Mononuclear cell (primary cell): Measurements from ENCODE around the gene HNF1B. TPM values are rescaled to one million over a fixed set of nuclear protein-coding genes. Genes with fewer than 3 reads are reported as not detected.

Experiments used
- H3K27me3 ChIP-seq: 2 replicates; pipeline ENCODE4 v1.6.0; 2011; ENCODE audit warnings: low read length, control low read depth; ENCODE audit not compliant: insufficient read depth
- H3K4me1 ChIP-seq: 2 replicates; pipeline ENCODE4 v1.5.1; 2011; ENCODE audit warnings: mild to moderate bottlenecking, low read length, control low read depth; ENCODE audit not compliant: insufficient read depth
- H3K4me3 ChIP-seq: 2 replicates; pipeline ENCODE4 v1.5.1; 2011; ENCODE audit warnings: mild to moderate bottlenecking, low read length, moderate library complexity
- H3K9me3 ChIP-seq: 2 replicates; pipeline ENCODE4 v1.5.1; 2011; ENCODE audit warnings: low read depth, mild to moderate bottlenecking, control low read depth, low read length
- total RNA-seq: library from RNA; depleted of rRNA; stranded (reverse); fragments of >200 nt; gene quantifications from one replicate; pipeline ENCODE4 v1.2.3, GENCODE V29; 2012

HNF1B gene
- total RNA-seq, 1 donor: not detected

DNA sequence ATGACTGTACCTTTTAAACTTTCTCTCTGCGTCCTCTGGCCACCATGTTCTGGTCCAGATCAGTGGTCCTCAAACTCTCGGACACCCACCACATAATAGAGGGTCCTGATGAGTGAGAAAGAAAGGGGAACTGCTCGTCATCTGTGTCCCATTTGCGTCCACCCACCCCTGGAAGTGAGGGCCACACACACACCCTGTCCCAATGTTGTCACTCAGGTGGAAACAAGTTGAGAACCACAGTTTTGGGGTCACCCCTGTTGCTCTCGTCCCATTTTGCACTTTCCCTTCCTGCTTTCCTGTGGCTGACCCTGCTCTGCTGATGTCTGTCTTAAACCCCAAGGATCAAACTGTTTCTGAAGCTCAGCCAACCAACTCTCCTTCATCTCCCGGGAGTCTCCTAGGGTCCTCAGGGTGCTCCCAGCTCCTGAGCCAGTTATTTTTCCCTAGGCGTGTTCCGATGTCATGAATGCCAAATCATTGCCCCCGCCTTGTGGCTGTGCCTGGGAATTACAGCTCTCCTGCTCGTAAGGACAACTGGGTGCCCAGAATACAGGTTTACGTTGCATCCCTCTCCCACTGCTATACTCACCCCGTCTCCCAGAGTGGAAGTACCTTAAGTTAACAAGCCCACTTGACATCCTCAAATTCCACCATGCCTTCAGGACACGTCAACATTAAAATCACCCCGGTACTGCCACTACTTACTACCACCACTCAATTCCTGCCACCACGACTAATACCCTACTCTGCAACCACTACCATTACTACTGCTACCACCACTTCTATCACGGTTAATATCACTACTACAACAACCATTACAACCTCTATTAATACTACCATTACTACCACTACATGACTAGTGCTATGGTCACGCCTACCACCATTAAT, 26.0 kb upstream of the HNF1B start:
- H3K4me1 ChIP-seq: peaks cover 23% of the 10 kb centered on the region
- no peak overlapping the region for H3K4me3 ChIP-seq
- H3K27me3 ChIP-seq: no peaks in the 10 kb centered on the region
- no peaks in the 10 kb centered on the region for H3K9me3 ChIP-seq

DNA sequence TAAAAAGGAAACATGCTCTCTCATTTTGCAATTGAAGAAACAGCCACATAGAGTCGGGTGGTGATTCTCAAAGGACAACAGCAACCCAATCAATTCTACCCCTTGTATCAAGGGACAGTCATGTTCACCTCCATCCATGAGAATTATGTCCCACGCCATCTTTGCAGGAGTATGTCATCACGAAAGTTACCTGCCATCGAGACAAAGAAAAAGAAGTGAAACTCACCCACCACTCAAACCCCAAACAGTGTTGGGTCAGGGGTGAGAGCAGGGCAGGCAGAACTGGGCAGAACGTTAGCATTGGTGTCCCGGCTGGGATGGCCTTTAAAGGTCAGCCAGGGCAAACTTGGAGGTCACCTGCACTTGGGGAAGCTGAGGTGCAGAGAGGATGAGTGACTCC, 24.2 kb upstream of the HNF1B start:
- H3K4me3 ChIP-seq: no peak overlapping the region
- H3K27me3 ChIP-seq: no peaks in the 10 kb centered on the region
- H3K4me1 ChIP-seq: peaks cover 24% of the 10 kb centered on the region
- no peaks in the 10 kb centered on the region for H3K9me3 ChIP-seq

DNA sequence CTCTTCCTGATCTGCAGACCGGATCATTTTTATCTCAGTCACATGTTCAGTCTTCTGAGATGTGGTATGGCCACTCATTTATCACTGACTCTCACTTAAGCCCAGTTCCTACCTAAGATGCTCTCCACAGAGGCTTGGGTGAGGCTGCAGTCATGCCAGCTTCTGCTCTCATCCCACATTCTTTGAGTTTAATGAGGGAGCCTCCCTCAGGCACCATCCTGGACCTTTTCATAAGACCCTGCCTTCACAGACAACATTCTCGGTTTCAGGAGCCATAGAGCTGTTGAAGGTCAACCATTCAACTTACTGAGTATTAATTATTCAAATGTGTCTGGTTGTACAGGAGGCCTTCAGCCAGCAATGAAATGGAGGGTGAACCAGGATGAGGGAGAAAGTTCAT, 23.6 kb upstream of the HNF1B start:
- Histone ChIP-seq H3K4me1 (peaks cover 24% of the 10 kb centered on the region), H3K9me3 (no peaks in the 10 kb centered on the region), H3K27me3 (no peaks in the 10 kb centered on the region), H3K4me3 (no peak overlapping the region)

DNA sequence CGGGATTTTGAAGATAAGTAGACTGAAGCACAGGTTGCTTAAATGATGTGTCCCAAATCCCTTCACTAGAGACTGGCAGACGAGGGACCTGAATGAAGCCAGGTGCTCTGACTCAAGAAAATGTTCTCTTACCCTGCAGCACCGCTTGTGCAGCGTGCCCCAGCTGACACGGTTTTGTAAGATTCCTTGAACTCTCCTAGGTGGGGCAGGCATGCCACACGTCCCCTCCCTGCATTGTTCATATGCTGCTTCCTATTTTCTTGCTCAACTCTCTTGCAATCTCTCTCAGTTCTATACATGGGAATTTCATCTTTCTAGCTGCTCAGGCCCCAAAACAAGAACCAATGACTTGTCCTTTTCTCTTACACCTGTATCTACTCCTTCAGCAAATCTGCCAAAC, 22.1 kb upstream of the HNF1B start:
- H3K4me3 ChIP-seq: no peak overlapping the region
- no peaks in the 10 kb centered on the region for H3K27me3 ChIP-seq
- no peaks in the 10 kb centered on the region for H3K9me3 ChIP-seq
- H3K4me1 ChIP-seq: peaks cover 24% of the 10 kb centered on the region

DNA sequence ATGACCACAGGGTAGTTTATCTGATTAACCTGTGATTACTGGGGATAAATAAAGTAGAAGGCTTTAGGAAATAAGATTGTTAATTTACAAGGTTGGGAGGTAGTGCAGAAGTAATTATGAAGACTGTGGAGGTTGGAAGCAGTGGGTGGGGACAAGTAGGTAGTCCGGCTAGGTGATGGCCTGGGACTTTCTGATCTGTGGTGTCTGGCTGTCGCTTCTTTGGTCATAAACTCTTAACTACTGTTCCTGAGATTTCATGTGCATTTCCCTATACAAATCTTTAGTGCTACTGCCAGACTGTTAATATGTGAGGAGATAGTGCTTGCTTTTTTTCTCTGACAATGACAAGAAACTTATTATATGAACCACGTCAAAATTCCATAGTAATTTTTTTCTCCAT, 19.5 kb upstream of the HNF1B start:
- Histone ChIP-seq H3K27me3 (peaks cover 2% of the 10 kb centered on the region), H3K4me3 (no peak overlapping the region), H3K9me3 (no peaks in the 10 kb centered on the region), H3K4me1 (peaks cover 31% of the 10 kb centered on the region)

DNA sequence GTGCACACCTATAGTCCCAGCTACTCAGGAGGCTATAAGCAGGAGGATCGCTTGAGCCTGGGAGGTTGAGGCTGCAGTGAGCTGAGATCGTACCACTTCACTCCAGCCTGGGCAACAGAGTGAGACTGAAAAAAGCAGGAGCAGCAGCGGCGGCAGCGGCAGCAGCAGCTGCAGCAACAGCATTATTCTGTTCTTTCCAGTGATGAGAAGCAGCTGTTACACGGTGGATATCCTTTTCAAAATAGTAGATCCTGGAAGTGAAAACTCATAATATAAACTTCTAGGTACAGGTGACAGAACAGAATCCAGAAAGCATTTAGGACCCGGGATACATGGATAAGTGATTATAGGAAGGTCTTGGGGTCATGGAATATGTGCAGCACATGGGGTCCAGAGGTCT, 17.8 kb upstream of the HNF1B start:
- Histone ChIP-seq H3K9me3 (no peaks in the 10 kb centered on the region), H3K27me3 (peaks cover 9% of the 10 kb centered on the region), H3K4me3 (no peak overlapping the region), H3K4me1 (peaks cover 30% of the 10 kb centered on the region)

DNA sequence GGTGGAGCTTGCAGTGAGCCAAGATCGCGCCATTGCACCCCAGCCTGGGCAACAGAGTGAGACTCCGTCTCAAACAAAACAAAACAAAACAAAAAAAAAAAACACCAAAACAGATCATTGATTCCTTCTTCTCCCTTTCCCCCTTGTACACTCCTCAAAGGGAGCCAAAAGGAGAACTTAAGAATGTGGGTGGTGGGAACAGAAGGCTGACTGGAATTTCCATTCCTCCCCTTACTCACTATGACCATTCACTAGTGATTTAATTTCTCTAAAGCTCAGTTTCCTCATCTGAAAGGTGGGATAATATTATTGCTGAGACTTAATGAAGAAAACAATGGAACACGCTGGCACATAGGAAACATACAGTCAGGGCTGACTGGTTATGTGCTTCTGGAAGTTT, 17.1 kb upstream of the HNF1B start:
- Histone ChIP-seq H3K4me3 (no peak overlapping the region), H3K27me3 (peaks cover 9% of the 10 kb centered on the region), H3K4me1 (peaks cover 23% of the 10 kb centered on the region), H3K9me3 (no peaks in the 10 kb centered on the region)

DNA sequence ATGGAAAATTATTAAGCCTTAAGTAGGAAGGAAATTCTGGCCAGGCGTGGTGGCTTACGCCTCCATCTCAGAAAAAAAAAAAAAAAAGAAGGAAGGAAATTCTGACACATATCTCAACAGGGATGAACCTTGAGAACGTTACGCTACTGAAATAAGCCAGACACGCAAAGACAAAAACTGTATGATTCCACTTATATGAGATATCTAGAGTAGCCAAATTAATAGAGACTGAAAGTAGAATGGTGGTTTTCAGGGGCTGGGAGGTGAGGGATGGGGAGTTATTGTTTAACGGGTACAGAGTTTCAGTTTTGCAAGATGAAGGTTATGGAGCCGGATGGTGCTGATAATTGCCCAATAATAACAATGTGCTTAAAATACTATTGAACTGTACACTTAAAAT, 16.2 kb upstream of the HNF1B start:
- Histone ChIP-seq H3K4me3 (no peak overlapping the region), H3K4me1 (peaks cover 18% of the 10 kb centered on the region), H3K27me3 (peaks cover 9% of the 10 kb centered on the region), H3K9me3 (no peaks in the 10 kb centered on the region)

DNA sequence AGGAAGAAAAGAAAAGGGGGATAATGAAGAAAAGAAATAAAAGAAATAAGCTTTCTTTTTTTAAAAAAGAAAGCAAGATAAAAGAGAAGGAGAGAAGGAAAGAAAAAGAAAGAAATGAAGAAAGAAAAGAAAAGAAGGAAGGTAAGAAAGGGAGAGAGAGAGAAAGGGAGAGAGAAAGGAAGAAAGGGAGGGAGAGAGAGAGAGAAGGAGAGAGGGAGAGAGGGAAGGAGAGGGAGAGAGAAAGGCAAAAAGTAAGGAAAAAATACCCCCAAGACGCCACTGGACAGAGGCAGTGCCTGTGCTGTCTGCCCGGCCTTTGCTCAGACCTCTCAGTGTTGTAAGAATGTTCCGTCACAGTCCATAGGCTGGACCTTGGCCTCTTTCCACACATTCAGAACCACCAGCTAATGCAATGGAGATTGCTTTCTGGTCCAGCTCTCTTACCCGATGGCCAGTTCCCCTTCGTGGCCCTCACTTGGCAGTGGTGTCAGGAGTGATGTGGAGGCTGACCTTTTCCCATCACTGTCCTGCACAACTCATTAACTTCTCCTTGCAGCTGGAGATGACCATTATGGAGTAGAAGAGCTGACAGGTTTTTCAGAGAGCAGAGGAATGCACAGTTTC, 14.3 kb upstream of the HNF1B start:
- no peak overlapping the region for H3K4me3 ChIP-seq
- H3K9me3 ChIP-seq: no peaks in the 10 kb centered on the region
- peaks cover 7% of the 10 kb centered on the region for H3K4me1 ChIP-seq
- H3K27me3 ChIP-seq: peaks cover 9% of the 10 kb centered on the region

DNA sequence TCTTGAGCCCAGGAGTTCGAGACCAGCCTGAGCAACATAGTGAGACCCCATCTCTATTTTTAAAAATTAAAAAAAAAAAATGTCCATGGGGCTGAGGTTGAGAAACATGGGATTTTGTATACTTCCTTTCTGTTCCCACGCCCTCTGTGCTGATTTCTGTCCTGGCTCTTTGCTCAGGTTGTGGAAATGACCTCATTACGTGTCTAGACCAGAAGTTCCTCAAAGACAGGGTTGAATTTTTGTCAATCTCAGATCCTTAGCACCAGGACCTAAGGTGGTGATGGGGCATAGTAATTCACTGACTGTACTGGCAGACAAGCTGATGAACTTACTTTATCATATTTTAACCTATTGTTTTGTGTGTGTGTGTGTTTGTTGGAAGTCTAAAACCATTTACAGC, 11.2 kb upstream of the HNF1B start:
- peaks cover 9% of the 10 kb centered on the region for H3K27me3 ChIP-seq
- no peak overlapping the region for H3K4me3 ChIP-seq
- H3K4me1 ChIP-seq: peaks cover under 1% of the 10 kb centered on the region
- H3K9me3 ChIP-seq: no peaks in the 10 kb centered on the region

DNA sequence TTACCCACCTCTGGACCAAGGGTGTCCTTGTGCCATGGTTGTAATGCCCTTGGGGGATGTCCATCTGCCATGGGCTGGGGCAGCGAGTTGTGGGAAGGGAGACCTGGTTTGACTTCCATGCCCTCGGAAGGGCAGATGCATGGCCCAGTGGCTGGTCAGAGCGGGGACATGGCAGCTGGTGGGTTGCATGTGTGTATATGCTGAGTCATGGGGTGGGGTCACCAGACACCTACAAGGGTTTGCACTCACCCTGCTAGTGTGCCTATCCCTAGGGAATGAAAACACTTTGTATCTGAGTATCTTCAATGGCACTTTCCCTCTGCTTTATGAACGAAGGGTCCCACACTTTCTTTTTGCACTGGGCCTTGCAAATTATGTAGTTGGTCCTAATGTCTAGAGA, 10.6 kb upstream of the HNF1B start:
- Histone ChIP-seq H3K27me3 (peaks cover 9% of the 10 kb centered on the region), H3K4me3 (no peak overlapping the region), H3K9me3 (no peaks in the 10 kb centered on the region), H3K4me1 (no peaks in the 10 kb centered on the region)

DNA sequence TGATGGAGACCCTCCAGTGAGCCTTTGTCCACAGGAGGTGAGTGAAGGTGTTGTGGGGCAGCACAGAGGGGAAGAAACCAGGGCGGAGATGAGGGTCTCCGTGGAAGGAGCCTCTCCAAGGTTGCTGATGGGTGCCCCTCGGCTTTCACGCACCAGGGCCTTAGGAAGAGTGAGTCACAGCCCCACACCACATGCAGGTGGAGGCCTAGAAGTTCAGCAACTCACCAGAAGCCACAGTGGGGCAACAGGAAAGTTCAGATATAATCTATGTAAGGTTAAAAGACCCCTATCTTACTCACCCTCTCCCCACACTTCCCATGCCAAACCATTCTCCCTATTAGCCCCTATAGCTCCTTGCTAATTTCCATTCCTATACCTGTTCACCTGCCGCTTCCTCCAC, 9.5 kb upstream of the HNF1B start:
- H3K27me3 ChIP-seq: peaks cover 7% of the 10 kb centered on the region
- H3K4me3 ChIP-seq: no peak overlapping the region
- H3K4me1 ChIP-seq: no peaks in the 10 kb centered on the region
- H3K9me3 ChIP-seq: no peaks in the 10 kb centered on the region

DNA sequence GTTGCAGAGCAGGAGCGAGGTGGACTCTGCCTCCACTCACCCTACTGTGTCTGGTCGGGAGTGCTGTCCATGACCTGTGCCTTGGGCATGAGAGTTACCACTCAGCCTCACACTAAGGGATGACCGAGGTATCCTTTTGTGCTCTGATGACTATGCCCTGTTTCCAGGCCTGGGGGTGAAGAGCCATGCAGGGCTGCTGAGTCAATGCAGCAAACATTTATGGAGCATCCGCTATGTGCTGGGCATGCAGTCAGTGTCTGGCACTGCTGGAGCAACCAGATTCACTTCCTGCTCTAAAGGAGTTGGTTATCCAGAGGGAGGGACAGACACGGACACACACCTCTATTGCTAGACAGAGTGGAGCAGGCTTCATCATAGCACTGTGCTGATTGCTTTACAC, 7.6 kb upstream of the HNF1B start:
- H3K4me1 ChIP-seq: no peaks in the 10 kb centered on the region
- no peaks in the 10 kb centered on the region for H3K9me3 ChIP-seq
- H3K4me3 ChIP-seq: no peak overlapping the region
- H3K27me3 ChIP-seq: peaks cover 17% of the 10 kb centered on the region

DNA sequence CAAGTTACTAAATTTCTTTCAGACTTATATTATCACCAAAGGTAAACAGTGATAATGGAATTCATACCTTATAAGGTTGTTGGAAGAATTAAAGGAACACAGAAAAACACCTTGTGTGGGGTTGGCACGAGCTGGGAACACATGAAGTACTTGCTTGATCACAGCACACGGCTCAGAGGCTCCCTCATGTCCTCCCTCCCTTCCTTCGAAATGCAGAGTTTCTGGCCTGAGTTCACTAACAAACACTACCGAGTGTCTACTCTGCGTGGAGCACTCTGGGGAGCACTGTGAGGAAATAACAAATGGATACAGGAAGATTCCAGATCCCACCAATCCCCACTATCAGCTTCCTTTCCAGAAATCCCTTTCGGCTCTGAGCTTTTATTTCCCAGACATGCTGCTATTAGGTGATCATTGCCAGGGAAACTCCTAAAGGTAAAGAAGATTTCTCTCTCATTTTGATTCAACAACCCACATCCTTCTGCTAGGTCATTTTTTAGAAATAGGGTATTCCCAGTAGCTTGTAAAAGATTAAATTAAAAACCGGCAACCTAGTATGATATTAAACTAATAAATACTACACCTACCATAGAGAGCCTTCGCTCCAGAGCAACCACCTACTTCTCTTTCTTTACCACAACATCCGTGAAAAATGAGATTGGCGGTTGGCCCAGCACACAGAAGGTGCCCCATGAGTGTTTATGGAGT, 6.1 kb upstream of the HNF1B start:
- peaks cover 33% of the 10 kb centered on the region for H3K27me3 ChIP-seq
- H3K4me3 ChIP-seq: no peak overlapping the region
- no peaks in the 10 kb centered on the region for H3K4me1 ChIP-seq
- no peaks in the 10 kb centered on the region for H3K9me3 ChIP-seq

DNA sequence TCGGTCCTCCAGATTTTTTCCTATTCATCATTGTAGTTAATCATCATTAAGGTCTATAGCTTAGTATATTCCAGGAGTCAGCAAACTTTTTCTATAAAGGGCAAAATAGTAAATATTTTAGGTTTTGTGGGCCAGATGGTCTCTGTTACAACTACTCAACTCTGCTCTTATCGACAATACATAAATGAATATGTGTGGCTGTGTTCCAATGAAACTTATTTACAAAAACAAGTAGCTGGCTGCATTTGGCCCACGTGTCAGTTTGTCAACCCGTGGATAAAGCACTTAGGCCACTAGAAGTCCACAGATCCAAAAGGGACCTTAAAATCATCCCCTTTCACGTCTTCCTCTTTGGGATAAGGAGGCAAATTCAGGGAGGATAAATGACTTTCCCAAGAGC, 5.4 kb upstream of the HNF1B start:
- H3K4me3 ChIP-seq: no peak overlapping the region
- peaks cover 39% of the 10 kb centered on the region for H3K27me3 ChIP-seq
- H3K9me3 ChIP-seq: no peaks in the 10 kb centered on the region
- peaks cover 5% of the 10 kb centered on the region for H3K4me1 ChIP-seq
